HepG2 (cell line): ENCODE results near the gene PYHIN1. TPM values are rescaled to one million over a fixed set of nuclear protein-coding genes. Genes with fewer than 3 reads are reported as not detected.

ENCODE experiments used
- ATAC-seq: fragments of 200-7000 bp; cut with Tn5 transposase; 3 replicates; pipeline ENCODE4 v1.9.1; 2020; ENCODE audit warnings: mild to moderate bottlenecking, moderate library complexity
- BruUV-seq: library from RNA; stranded (reverse); fragments of 400-500 nt; replicated peaks from 2 replicates; lab custom pipeline; 2021; lab: Mats Ljungman, UMichigan
- CTCF ChIA-PET: fragments of 300-600 bp; formaldehyde crosslinking; extraction: SDS; loops from one replicate; lab custom pipeline; 2021; ENCODE audit warnings: low total read pairs, inconsistent platforms, low intra/inter-chr PET ratio; lab: Yijun Ruan, JAX
- POLR2A ChIA-PET: fragments of 350-600 bp; sonication (Branson Sonifier 250); formaldehyde crosslinking; loops from one replicate; lab custom pipeline; 2020; ENCODE audit warnings: antibody characterized with exemption, inconsistent platforms; lab: Yijun Ruan, JAX
- DNase-seq: peaks from one replicate; pipeline ENCODE4 v3.0.0-alpha.2; 2015; ENCODE audit warnings: low spot score
- FAIRE-seq: peaks from 3 replicates; lab custom pipeline; 2011; peaks lifted over from hg19 to GRCh38; lab: Jason Lieb, UNC
- H2AFZ ChIP-seq: one replicate; pipeline ENCODE4 v1.6.1; 2011; ENCODE audit warnings: low read length, inconsistent platforms
- H3K27ac ChIP-seq: fragments of 300-600 bp; 3 replicates; pipeline ENCODE4 v1.8.0; 2011; ENCODE audit warnings: mixed run types, mild to moderate bottlenecking, mixed read lengths, low read length, inconsistent platforms; ENCODE audit not compliant: insufficient read depth; ENCODE audit errors: extremely low read length
- H3K27me3 ChIP-seq, 2 experiments: fragments of 200-600 bp in 1 of 2; 2 replicates in 1 of 2; 3 replicates in 1 of 2; pipeline versions ENCODE4 v1.6.0 to v1.8.0; 2011; ENCODE audit warnings: low read length in 2 of 2, mild to moderate bottlenecking in 2 of 2, moderate library complexity in 2 of 2, inconsistent platforms in 1 of 2; ENCODE audit not compliant: insufficient read depth in 2 of 2, control insufficient read depth in 1 of 2
- H3K36me3 ChIP-seq, 2 experiments: fragments of 200-600 bp in 1 of 2; replicated peaks in 1 of 2; 2 replicates in 1 of 2; 3 replicates in 1 of 2; pipeline versions ENCODE4 v1.5.1 to v1.8.0; 2011; ENCODE audit warnings: low read length in 2 of 2, inconsistent platforms in 1 of 2; ENCODE audit not compliant: insufficient read depth in 2 of 2, control insufficient read depth in 1 of 2
- H3K4me1 ChIP-seq: 2 replicates; pipeline ENCODE4 v1.5.1; 2012; ENCODE audit warnings: low read length, inconsistent platforms; ENCODE audit not compliant: insufficient read depth
- H3K4me2 ChIP-seq: 2 replicates; pipeline ENCODE4 v1.6.0; 2011; ENCODE audit warnings: low read depth, low read length, inconsistent platforms
- H3K4me3 ChIP-seq, 3 experiments: fragments of 200-600 bp in 1 of 3; sonication (generic), shearing (Covaris generic) in 1 of 3; replicated peaks in 1 of 3; 2 replicates each; pipeline ENCODE4 v1.5.1; 2011 to 2016; ENCODE audit warnings: low read length in 3 of 3, inconsistent platforms in 2 of 3, low read depth in 2 of 3, mild to moderate bottlenecking in 2 of 3, control low read depth in 1 of 3, mixed read lengths in 1 of 3; ENCODE audit not compliant: insufficient read depth in 1 of 3
- H3K79me2 ChIP-seq: one replicate; pipeline ENCODE4 v1.6.1; 2011; ENCODE audit warnings: low read length, inconsistent platforms; ENCODE audit not compliant: insufficient read depth
- H3K9ac ChIP-seq: 2 replicates; pipeline ENCODE4 v1.6.0; 2011; ENCODE audit warnings: mild to moderate bottlenecking, low read depth, low read length, inconsistent platforms; ENCODE audit not compliant: insufficient read depth
- H3K9me3 ChIP-seq: 2 replicates; pipeline ENCODE4 v1.5.1; 2012; ENCODE audit warnings: mild to moderate bottlenecking, low read length
- H4K20me1 ChIP-seq: 2 replicates; pipeline ENCODE4 v1.6.0; 2011; ENCODE audit warnings: inconsistent platforms, mild to moderate bottlenecking, low read length, moderate library complexity; ENCODE audit not compliant: insufficient read depth
- EEA1 ChIP-seq: sonication (generic); formaldehyde crosslinking; IDR thresholded peaks from 2 replicates; pipeline ENCODE4 v1.5.1; 2020; ENCODE audit warnings: mild to moderate bottlenecking, missing genetic modification reagents, borderline replicate concordance
- GATA4 ChIP-seq: sonication (generic); IDR thresholded peaks from 2 replicates; pipeline ENCODE4 v1.6.1; 2016; ENCODE audit warnings: antibody characterized with exemption, low read depth, borderline replicate concordance
- GRHL1 ChIP-seq: sonication (generic); formaldehyde crosslinking; conservative IDR thresholded peaks from 2 replicates; pipeline ENCODE4 v1.8.0; 2022; ENCODE audit warnings: missing genetic modification reagents
- HDAC2 ChIP-seq: sonication (generic); formaldehyde crosslinking; IDR thresholded peaks from 2 replicates; pipeline ENCODE4 v1.4.0; 2020; ENCODE audit warnings: missing genetic modification reagents
- HNF4G ChIP-seq, 2 experiments: sonication (generic) in 1 of 2; formaldehyde crosslinking in 1 of 2; IDR thresholded peaks; 2 replicates each; pipeline versions ENCODE4 v1.4.0 to v1.6.1; 2011 to 2020; ENCODE audit warnings: borderline replicate concordance in 2 of 2, low read depth in 2 of 2, mild to moderate bottlenecking in 2 of 2, low read length in 1 of 2, missing genetic modification reagents in 1 of 2, moderate library complexity in 1 of 2
- MAX ChIP-seq: IDR thresholded peaks from 2 replicates; pipeline ENCODE4 v1.6.1; 2012; ENCODE audit warnings: inconsistent platforms
- NR3C1 ChIP-seq: sonication (generic); formaldehyde crosslinking; IDR thresholded peaks from 2 replicates; pipeline ENCODE4 v1.4.0; 2020; ENCODE audit warnings: missing genetic modification reagents
- POLR2AphosphoS2 ChIP-seq: IDR thresholded peaks from 2 replicates; pipeline ENCODE4 v1.6.1; 2011; ENCODE audit warnings: low read depth, low read length, improper control_type of control experiment
- RNF2 ChIP-seq: fragments of 450-650 bp; conservative IDR thresholded peaks from 2 replicates; pipeline ENCODE4 v1.6.1; 2016; ENCODE audit warnings: low read depth
- SMAD9 ChIP-seq: sonication (generic); formaldehyde crosslinking; IDR thresholded peaks from 2 replicates; pipeline ENCODE4 v1.5.1; 2020; ENCODE audit warnings: mild to moderate bottlenecking, missing genetic modification reagents
- SMYD3 ChIP-seq: sonication (generic); formaldehyde crosslinking; IDR thresholded peaks from 2 replicates; pipeline ENCODE4 v1.8.1; 2023; ENCODE audit warnings: mild to moderate bottlenecking, missing genetic modification reagents
- STAG1 ChIP-seq: sonication (generic); formaldehyde crosslinking; IDR thresholded peaks from 2 replicates; pipeline ENCODE4 v1.4.0; 2020; ENCODE audit warnings: missing genetic modification reagents
- ZIK1 ChIP-seq: sonication (generic); formaldehyde crosslinking; IDR thresholded peaks from 2 replicates; pipeline ENCODE4 v1.5.0; 2020; ENCODE audit warnings: mild to moderate bottlenecking, low read depth, missing genetic modification reagents, borderline replicate concordance
- ZNF232 ChIP-seq: sonication (generic); formaldehyde crosslinking; IDR thresholded peaks from 2 replicates; pipeline ENCODE4 v1.4.0; 2020; ENCODE audit warnings: missing genetic modification reagents, borderline replicate concordance
- ZNF660 ChIP-seq: sonication (generic); formaldehyde crosslinking; IDR thresholded peaks from 2 replicates; pipeline ENCODE4 v1.5.1; 2020; ENCODE audit warnings: mild to moderate bottlenecking, low read depth, missing genetic modification reagents, borderline replicate concordance
- WGBS: methylation state at CpG from one replicate; pipeline ENCODE4 v1.1.6; 2017; ENCODE audit warnings: low lambda C conversion rate; 5-methylcytosine and 5-hydroxymethylcytosine counted together
- in situ Hi-C: cut with HindIII; loops from 2 replicates; pipeline ENCODE4 v1.10.0; 2017; ENCODE audit warnings: low pct_unique_long_range_greater_than_20kb; ENCODE audit not compliant: extremely low pct_ligation_motif_present
- intact Hi-C: fragments of 100-400 bp; cut with micrococcal nuclease; formaldehyde crosslinking; loops from one replicate; pipeline ENCODE4 v1.10.0; 2022; ENCODE audit not compliant: unreplicated experiment
- polyA plus RNA-seq, 8 experiments: library from polyadenylated mRNA; depleted of rRNA in 3 of 8; stranded (reverse) in 7 of 8; unstranded in 1 of 8; fragments of >200 nt; fragmentation: Illumina TruSeq in 4 of 8; extraction: Trizol in 4 of 8; gene quantifications; 2 replicates each; pipeline versions ENCODE4 v1.2.1 to v1.2.3, GENCODE V29; 2011 to 2016; ENCODE audit warnings: low read depth in 4 of 8, missing spikeins in 1 of 8, mixed read lengths in 1 of 8; ENCODE audit not compliant: insufficient read depth in 1 of 8
- total RNA-seq, 5 experiments: library from RNA; depleted of rRNA; stranded (reverse); fragments of >200 nt; fragmentation: Illumina TruSeq; extraction: Trizol; gene quantifications; 2 replicates each; pipeline ENCODE4 v1.2.3, GENCODE V29; 2016; ENCODE audit warnings: low read depth in 1 of 5
- TF ChIP-seq, protein P1 (sequence below): sonication (generic); formaldehyde crosslinking; conservative IDR thresholded peaks from 2 replicates; pipeline ENCODE4 v1.4.0; 2020; ENCODE audit warnings: mild to moderate bottlenecking, missing genetic modification reagents, moderate library complexity

The PYHIN1 gene
- total and polyA plus RNA-seq, 2 of the 13 experiments (the other 11 are each of a cell fraction or from before 2014, with no cell fraction given), result not detected

DNA sequence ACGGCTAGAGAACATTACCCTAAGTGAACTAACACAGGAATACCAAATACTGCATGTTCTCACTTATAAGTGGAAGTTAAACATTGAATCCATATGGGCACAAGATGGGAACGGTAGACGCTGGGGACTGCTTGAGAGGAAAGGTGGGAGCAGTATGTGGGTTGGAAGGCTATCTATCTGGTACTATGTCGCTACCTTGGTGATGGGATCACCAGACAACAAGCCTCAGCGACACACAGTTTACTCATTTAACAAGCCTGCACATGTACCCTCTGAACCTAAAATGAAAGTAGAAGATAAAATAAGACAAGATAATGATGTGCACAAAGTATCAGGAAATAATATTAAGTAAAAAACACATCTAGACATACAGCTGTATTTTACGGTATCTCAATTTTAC, 819 bp downstream of the PYHIN1 start:
- Histone ChIP-seq H3K4me1 (no peaks in the 10 kb centered on the region), H3K36me3 (no peaks in the 10 kb centered on the region), H4K20me1 (no peaks in the 10 kb centered on the region), H3K27ac (no peak overlapping the region), H3K4me3 (no peak overlapping the region), H3K9ac (no peak overlapping the region), H3K4me2 (no peak overlapping the region), H3K27me3 (no peaks in the 10 kb centered on the region), H3K79me2 (no peaks in the 10 kb centered on the region), H2AFZ (no peak overlapping the region), H3K9me3 (peaks cover 61% of the 10 kb centered on the region)
- DNase-seq (no peak), ATAC-seq (no peak), FAIRE-seq (no peak)
- in situ Hi-C loops (no loop called here), intact Hi-C loops (no loop called here)
- POLR2A ChIA-PET, result no interaction called here
- CTCF ChIA-PET, result no interaction called here
- TF ChIP-seq EEA1 (CRISPR knock-in tag) (no peak), GRHL1 (no peak), GATA4 (no peak), RNF2 (no peak), ZNF660 (CRISPR knock-in tag) (no peak), NR3C1 (CRISPR knock-in tag) (no peak), HNF4G (IDR thresholded peaks at IDR 0.05; ENCODE audit: borderline replicate concordance, low read depth, low read length) (no peak), HNF4G (CRISPR knock-in tag; IDR thresholded peaks at IDR 0.05; ENCODE audit: borderline replicate concordance, low read depth) (no peak), ZIK1 (CRISPR knock-in tag) (no peak), ZNF232 (no peak), HDAC2 (CRISPR knock-in tag) (no peak), STAG1 (CRISPR knock-in tag) (no peak), MAX (no peak), POLR2AphosphoS2 (no peak), SMYD3 (CRISPR knock-in tag) (no peak), SMAD9 (CRISPR knock-in tag) (no peak)
- TF ChIP-seq, protein P1, sequence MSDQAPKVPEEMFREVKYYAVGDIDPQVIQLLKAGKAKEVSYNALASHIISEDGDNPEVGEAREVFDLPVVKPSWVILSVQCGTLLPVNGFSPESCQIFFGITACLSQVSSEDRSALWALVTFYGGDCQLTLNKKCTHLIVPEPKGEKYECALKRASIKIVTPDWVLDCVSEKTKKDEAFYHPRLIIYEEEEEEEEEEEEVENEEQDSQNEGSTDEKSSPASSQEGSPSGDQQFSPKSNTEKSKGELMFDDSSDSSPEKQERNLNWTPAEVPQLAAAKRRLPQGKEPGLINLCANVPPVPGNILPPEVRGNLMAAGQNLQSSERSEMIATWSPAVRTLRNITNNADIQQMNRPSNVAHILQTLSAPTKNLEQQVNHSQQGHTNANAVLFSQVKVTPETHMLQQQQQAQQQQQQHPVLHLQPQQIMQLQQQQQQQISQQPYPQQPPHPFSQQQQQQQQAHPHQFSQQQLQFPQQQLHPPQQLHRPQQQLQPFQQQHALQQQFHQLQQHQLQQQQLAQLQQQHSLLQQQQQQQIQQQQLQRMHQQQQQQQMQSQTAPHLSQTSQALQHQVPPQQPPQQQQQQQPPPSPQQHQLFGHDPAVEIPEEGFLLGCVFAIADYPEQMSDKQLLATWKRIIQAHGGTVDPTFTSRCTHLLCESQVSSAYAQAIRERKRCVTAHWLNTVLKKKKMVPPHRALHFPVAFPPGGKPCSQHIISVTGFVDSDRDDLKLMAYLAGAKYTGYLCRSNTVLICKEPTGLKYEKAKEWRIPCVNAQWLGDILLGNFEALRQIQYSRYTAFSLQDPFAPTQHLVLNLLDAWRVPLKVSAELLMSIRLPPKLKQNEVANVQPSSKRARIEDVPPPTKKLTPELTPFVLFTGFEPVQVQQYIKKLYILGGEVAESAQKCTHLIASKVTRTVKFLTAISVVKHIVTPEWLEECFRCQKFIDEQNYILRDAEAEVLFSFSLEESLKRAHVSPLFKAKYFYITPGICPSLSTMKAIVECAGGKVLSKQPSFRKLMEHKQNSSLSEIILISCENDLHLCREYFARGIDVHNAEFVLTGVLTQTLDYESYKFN (CRISPR knock-in tag), result no peak
- 33% methylated on average over 6 of the region's 6 CpGs for WGBS
- no TSS peak for BruUV-seq
